ENCODE results near the gene PARP11.
"Not testable (repeated sequence)": the region's sequence is repeated elsewhere in the genome, so short reads cannot be mapped to it uniquely, and the experiment has no call there.

The PARP11 gene

DNA sequence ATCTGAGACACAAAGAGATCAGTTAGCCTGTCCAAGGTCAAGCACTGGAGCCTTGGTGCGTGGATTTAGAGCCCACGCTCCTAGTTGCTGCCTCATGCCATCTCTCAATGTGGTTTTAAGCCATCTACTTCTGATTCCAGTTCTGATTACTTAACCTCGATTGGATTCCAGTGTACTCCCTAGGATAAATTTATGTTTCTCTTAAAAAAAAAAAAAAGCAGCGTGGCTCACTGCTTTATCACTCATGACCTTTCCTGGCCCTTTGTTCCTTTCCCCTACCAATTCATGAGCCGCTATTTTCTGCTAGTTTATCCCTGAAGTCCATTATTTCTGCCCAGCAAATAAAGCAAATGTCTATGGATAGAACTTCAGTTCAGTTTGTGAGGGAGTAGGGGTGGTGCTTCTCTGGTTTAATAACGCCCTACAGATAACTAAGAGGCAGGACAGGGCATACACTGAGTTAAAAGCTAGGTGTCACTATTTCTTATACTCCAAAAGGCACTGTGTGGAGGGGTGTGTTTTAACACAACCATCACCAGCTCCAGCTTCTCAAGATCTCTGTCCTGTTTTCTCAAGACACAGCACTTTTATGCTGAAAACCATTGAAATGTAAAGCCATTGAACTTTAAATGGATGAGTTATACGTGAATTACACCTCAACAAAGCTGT lies 9.8 kb upstream of the PARP11 start:
- no peak for DNase-seq (ENCODE audit: low read depth)

DNA sequence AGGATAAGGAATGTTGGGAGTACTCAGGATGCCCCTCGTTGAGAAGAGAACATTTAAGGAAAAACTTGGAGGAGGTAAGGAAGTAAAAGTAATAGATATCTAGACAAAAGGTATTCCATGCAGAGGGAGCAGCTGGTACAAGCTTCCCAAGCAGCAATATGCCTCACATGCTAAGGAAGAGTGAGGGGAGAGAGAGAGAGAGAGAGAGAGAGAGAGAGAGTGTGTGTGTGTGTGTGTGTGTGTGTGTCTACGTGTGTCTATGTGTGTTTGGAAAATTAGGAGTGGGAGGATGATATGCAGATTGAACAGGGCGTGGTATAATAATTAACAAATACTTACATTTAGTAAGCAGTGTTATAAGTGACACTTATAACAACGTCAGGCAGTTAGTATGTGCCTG lies 9.2 kb upstream of the PARP11 start:
- DNase-seq (ENCODE audit: low read depth) = no peak

DNA sequence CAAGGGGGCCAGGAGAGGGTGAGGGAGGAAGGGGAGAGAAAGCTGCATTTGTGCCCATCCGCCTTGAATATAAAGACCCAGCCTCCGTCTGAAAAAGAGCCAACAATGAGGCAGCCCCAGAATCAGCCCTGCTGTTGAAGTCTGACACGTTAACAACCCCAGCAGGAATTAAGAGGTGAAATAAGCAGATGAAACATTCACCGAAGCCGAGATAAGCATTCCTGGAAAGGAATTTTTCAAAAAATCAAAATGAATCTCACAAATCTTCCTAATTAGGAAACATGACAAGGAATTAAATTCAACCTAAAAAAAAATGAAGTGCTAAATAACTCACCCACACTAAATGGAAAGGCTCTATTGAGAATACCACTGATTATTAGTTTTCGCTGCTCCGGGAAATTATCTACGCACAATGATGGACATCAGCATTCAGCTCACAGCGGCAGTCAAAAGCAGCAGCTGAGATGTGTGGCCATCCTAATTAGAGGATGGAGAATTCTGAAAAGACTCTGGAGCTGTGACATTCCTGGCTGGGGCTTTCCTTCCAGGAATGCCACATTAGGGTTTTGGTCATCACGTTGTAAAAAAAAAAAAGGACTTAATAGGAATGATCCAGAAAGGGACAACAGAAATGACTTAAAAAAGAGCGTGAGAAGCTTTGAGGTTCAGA lies 8.2 kb upstream of the PARP11 start:
- no peak for DNase-seq (ENCODE audit: low read depth)

DNA sequence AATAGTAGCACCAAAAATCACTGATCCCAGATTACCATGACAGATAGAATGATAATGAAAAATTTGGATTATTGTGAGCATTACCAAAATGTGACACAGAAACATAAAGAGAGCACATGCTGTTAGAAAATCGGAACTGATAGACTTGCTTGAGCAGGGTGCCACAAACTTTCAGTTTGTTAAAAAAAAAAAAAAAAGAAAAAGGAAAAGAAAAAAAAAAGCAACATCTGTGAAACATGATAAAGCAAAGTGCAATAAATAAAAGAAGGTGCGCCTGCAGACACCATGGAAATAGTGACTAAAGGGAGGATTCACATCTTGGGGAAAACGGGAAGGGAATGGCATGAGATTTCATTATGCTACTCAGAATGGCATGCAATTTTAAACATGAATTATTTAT lies 6.6 kb upstream of the PARP11 start:
- no peak for DNase-seq (ENCODE audit: low read depth)

DNA sequence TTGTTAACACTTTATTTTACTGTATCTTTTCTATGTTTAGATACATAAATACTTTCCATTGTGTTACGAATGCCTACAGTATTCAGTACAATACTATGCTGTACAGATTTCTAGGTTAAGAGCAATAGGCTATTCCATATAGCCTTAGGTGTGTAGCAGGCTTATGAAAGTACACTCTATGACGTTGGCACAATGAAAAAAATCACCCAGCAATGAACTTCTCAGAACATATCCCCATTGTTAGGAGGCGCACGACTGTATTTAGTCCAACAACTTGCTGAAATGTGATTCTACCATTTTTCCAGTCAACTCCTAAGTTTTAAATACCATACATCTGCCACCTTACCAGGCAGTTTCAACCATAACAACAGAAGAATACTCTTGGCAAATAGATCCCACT lies 1.8 kb downstream of the PARP11 start:
- no peak for DNase-seq (ENCODE audit: low read depth)

DNA sequence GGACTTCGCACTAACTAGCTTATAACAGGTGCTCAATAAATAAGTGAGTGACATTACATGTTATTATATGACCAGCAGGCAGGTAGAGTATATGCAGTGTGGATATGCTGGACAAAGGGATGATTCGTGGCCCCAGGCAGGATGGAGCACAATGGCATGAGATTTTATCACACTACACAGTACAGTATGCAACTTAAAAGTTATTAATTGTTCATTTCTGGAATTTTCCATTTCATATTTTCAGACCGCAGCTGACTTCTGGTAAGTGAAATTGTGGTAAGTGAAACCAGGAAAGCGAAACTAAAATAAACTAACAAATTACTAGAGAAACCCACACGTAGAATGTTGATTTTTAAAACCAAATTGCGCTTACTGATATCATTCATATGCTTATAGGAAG lies 3.3 kb downstream of the PARP11 start:
- no peak for DNase-seq (ENCODE audit: low read depth)

DNA sequence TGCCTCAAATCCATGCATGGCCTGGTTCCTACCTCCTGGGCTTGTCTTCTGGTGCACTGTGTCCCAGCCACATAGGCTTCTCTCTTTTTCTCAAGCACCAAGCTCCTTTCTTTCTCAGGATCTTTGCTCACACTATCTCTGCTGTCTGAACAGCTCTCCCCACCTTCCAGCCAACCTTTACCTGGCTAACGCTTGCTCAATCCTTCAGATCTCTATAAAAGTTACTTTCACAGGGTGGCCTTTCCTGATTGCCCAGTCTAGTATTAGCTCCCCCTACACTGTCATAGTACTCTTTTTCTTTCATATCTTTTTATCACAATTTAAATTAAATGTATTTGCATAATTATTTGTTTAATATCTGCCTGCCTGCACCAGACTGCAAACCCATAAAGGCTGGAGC lies 3.8 kb downstream of the PARP11 start:
- no peak for DNase-seq (ENCODE audit: low read depth)

DNA sequence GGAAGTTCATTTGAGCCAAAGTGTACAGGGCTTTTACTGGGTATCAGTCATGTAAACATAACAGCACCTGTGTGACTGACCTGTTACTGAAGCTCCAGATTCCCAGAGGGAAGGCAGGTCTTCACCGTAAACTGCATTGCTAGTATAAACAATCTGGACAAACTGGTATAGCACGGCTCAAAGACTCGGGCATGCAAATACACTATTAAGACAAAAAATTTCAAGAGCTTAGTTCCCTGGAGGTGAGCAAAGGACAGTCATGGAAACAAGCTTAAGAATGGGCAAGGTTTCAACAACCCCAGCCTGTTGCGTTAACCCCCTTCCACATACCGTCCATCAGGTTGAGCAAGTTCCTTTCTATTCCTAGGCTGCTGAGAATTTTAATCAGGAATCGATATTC lies 9.4 kb downstream of the PARP11 start:
- no peak for DNase-seq (ENCODE audit: low read depth)

DNA sequence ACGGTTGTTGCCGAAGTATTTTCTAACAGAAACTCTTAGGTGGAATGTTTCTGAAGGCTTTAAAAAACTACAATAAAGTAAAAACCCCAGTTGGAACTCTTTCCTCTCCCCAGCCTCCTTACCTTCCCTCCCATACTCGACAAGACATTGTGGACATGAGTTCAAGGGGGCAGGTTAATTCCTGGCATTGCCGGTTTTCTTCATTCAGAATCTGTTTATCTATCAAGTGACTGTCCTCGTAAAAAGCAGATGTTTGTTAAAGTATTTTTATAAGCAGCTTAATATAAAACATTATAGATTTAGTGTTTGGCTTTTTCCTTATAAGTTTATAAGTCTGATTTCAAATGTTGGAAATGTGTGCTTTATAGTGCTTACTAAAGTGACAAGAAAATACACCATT lies 30.7 kb downstream of the PARP11 start:
- no peak for DNase-seq (ENCODE audit: low read depth)

DNA sequence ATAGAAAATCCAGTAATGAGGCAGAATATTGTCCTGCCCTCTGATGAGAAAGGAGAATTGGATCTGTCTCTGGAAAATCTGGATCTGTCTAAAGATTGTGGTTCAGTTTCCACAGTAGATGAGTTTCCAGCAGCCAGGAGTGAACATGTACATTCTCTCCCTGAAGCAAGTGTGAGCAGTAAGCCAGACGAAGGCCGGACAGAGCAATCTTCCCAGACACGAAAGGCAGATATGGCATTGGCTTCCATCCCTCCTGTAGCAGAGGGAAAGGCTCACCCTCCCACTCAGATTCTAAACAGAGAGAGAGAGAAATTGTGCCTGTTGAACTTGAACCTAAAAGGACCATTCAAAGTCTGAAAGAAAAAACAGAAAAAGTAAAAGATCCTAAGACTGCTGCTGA lies 31.4 kb downstream of the PARP11 start:
- no peak for DNase-seq (ENCODE audit: low read depth)

DNA sequence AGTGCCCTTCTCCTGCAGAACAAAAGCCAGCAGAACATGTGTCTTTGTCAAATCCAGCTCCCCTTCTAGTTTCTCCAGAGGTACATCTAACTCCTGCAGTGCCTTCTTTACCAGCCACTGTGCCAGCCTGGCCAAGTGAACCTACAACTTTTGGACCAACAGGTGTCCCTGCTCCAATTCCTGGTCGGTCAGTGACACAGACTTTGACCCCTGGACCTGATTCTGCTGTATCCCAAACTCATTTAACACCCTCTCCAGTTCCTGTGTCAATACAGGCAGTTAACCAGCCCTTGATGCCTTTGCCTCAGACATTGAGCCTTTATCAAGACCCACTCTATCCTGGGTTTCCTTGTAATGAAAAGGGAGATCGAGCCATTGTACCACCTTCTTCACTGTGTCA lies 32.4 kb downstream of the PARP11 start:
- not testable (repeated sequence) for DNase-seq (ENCODE audit: low read depth)

DNA sequence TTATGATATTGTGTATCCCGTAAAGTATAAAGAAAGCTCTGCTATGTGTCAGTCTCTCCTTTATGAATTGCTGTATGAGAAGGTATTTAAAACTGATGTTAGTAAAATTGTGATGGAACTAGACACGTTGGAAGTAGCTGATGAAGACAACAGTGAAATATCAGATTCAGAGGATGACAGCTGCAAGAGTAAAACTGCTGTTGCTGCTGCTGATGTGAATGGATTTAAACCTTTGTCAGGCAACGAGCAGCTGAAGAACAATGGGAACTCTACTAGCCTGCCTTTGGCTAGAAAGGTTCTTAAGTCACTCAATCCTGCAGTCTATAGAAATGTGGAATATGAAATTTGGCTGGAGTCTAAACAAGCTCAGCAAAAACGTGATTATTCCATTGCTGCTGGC lies 33.5 kb downstream of the PARP11 start:
- DNase-seq (ENCODE audit: low read depth) = not testable (repeated sequence)

DNA sequence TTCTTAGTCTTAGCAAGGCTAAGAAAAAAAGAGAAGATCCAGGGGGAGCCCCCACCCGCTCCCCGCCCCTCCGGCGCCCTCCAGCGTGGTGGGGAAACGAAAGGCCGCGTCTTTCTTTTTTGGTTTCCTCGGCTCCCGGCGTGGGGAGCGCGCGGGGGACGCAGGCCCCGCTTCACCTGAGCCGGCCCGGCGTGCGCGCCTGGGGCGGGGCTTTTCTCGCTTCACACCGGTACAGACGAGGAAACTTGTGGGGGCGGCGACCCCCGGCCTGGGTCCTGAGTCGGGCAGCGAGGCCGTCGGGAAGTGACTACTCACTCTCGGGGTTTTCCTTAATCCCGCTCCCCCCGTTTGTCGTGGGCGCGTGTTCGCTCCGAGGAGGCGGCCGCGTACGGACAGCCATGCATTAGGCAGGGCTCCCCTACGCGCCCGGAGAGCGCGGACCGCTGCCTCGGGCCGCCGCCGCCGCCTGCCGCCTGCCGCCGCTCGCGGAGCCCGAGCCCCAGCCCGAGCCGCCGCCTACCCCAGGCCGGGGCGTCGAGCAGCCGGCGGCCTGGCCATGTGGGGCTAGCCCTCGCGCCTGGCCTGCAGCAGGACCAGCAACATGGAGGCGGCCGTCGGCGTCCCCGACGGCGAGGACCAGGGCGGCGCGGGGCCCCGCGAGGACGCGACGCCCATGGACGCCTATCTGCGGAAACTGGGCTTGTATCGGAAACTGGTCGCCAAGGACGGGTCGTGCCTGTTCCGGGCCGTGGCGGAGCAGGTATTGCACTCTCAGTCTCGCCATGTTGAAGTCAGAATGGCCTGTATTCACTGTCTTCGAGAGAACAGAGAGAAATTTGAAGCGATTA lies 34.3 kb downstream of the PARP11 start:
- not testable (repeated sequence) for DNase-seq (ENCODE audit: low read depth)

DNA sequence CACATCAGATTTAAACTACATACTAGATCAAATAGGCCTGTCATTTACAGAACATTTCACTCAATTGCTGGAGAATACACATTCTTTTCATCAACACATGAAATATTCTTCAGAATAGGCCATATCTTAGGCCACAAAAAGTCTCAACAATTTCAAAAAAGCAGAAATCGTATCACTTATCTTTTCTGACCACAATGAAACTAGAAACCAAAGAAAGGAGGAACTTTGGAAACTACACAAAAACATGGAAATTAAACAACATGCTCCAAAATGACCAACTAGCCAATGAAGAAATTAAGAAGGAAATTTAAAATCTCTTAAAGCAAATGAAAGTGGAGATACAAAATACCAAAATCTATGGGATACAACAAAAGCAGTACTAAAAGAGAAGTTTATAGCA lies 35.1 kb downstream of the PARP11 start:
- no peak for DNase-seq (ENCODE audit: low read depth)

DNA sequence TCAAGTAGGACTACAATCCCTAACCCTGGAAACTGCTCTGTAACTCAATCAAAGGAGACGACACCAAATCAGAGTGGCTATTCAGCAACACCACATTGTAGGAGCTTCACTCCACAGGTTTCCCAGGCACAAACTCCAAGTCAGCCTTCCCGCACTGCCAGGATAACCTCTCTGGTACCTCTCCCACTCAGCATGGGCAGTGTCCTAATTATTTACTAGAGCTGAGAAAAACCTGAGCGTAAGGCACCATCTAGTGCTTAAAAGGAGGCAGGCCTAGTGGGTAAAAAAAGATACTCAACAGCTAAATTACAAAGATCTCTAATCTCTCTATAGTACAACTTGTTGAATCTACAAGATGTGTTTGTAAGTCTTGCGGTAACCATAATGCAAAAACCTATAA lies 36.1 kb downstream of the PARP11 start:
- no peak for DNase-seq (ENCODE audit: low read depth)

DNA sequence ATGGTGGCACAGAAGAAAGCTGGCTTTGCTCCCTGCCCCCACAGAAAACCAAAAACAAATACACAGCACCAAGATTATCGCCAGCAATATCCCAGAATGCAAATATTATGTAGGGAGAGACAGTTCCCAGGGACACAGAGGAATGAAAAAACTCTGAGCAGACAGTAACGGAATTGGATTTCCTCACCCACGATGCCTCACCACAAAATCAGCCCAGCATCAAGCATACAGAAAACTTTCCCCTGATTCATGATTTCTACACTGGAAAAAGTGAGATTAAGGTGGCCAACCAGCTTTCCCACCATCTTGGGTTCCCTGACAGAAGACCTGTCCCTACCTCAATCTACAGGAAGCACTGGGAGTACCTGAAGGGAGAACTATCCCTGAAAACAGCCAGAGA lies 36.6 kb downstream of the PARP11 start:
- DNase-seq (ENCODE audit: low read depth) = no peak

DNA sequence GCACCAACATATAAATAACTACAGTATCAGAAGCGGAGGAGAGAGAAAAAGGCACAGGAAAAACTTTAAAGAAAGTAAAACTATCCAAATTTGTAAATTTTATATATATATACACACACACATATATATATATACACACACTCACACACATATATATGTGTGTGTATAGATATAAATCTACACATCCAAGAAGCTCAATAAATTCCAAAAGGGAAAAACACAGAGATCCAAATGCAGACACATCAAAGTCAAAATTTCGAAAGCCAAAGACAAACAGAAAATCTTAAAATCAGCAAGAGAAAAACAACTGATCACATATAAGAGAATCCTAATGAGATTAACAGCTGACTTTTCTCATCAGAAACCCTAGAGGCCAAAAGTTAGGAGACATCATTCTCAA lies 37.3 kb downstream of the PARP11 start:
- DNase-seq (ENCODE audit: low read depth) = no peak

DNA sequence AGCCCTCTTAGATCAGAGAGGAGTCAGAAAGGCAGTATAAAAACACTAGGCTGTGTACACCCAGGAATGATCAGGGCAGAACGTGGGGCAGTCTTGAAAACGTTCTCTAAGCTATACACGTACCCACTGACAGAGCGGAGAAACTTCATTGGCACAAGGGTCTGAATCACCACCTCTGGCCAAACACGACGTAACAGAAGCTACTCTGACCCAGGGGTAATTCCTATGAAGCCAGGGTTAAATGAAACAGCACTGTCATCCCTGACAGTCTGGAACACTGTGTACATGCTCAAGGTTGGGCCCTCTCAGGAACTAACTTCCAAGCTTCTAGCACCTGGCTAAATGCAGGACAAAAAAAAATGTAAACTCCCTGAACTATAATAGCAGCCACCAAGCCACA lies 38.4 kb downstream of the PARP11 start:
- DNase-seq (ENCODE audit: low read depth) = no peak

DNA sequence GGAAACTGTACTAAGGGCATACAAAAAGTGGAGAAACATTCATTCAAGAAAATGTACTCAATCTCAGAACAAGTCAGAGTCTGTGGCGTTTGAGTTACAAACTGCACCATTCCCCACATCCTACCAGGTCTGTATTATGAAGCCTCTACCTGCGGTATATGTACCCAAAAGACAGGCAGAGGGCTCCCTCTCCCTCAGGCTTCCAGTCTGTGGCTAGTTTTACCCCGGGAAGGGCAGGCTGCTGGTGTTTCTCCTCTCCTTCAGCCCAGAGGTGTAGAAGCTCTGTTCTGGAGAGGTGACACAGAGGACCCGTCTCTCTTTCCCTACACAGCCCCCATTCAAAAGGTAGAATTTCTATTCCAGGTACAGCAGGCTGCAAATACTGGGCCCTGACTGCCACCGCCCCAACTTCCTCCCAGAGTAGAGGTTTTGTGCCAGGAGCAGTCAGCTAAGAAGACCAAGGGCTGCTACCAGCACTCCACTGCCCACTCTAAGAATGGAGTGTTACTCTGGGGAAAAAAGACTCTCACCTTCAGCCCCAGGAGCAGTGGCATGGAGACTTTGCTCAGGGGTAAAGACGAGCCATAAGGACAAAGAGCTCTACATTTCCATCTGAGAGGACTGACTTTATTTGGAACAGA lies 39.4 kb downstream of the PARP11 start:
- no peak for DNase-seq (ENCODE audit: low read depth)

DNA sequence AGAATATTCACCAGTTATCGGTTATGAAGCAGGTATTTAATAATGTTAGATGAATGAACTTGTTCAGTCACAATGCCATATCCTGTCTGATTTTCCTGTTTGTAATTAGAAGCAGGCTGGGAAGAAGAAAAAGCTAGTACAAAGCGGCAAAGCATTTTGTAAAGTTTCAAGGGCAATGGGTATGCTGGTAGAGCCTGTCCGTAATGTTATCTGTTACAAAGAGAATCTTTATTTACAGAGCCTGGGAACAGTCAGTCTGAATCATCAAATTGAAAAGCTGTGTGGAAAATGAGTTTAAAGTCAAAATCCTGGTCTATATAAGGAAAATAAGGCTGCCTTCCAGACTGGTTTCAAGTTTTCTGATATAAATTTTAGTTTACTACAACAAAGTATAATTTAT lies 40.5 kb downstream of the PARP11 start:
- DNase-seq (ENCODE audit: low read depth) = no peak

DNA sequence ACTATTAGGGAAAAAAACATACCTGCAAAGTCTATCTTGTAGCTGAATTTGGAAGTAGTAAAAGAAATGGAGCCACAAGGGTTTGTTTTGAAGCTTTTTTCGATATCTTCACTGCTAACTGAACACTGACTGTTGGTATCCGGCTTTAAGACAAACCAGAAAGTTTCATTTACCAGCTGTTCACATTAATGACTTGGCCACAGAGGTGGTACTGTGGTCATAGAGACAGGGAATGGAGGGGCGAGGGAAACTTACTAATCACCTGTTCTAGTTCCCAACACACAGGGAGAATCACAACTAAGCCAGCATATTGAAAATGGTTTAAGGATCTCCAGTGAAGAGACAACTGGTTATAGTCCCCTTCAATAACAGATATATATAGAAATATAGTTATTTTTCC lies 44.3 kb downstream of the PARP11 start:
- no peak for DNase-seq (ENCODE audit: low read depth)

DNA sequence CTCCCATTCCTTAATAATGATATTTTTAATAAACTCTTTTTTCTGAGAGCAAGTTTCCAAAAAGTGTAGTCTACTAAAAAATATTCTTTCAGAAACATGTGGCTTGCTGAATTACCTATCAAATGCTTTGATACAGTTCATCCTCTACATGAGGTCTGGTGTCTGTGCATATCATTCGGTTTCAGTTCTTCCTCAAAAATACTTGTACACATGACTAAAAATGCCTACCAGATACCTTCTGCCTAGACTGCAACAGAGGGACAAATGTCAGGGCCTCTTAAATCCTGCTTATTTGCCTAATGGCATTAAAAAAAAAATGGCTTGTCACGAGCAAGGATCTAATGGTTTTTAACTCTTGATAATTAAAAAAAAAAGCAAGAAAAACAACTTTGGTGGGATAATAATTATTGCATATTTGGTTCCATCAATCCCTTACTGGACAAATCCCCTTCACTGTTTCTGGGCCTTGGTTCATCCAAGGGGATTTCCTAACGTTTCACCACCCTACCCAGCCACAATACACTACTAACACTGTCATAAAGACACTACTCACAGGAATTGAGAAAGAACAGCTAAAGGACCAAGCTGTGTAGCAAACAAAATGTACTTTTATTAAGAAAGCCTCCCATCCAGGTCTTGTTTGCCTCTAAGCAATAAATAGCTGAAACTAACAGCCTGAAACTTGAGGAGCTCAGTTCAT lies 45.7 kb downstream of the PARP11 start:
- DNase-seq (ENCODE audit: low read depth) = no peak
